GM18861 (cell line): ENCODE results near the gene PLPP2.

Experiments
- ATAC-seq: cut with Tn5 transposase; IDR thresholded peaks from one replicate; pipeline ENCODE4 v1.9.1; 2021; ENCODE audit not compliant: unreplicated experiment

PLPP2 gene

DNA sequence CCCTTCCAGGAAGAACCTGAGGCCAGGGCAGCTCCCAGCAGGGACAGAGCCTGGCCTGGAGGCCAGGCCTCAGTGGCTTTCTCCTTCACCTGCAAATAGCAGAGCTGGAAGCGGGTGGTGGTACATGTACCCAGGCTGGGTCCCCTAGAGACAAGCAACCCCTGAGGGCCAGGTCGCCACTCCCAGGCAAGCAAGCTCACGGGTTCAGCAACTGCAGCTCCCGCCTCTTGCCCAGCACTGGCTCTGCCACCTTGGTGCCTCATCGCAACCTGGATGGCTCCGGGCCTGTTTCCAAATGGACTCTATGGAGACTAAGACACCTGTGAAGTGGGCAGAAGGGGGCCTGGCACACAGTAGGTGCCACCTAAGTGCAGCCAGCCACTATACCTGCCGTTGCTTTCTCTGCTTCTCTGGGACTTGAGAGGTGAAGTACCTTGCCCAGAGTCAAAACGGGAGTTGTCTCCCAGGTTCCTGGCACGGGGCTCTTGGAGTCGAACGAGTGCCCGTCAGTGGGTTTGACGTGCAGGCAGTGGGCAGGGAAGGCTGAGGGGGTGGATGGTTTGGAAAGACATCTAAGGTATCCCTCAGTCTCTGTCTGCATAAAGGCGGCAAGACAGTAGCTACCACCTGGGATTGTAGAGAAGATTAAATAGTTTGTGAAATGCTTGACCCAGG, 2.4 kb upstream of the PLPP2 start:
- ATAC-seq, result no peak

DNA sequence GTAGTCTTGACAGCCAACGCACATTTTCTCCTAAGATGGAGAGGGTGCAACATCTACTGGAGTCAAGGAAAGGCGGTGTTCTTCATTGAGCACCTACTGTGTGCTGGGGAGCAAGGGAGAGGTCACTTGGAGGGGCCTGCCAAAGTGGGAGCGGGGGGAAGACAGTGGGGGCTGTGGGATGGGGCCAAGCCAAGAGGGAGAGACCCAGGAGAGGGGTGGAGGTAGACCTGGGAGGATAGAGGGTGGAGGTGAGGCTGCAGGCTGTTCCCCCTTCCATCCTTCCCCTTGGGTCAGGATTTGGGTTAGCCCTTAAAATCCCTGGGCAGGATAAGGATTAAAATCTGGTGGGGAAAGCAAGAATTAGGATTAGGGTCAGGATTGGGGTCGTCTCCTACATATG, 1.7 kb upstream of the PLPP2 start:
- ATAC-seq, result no peak

DNA sequence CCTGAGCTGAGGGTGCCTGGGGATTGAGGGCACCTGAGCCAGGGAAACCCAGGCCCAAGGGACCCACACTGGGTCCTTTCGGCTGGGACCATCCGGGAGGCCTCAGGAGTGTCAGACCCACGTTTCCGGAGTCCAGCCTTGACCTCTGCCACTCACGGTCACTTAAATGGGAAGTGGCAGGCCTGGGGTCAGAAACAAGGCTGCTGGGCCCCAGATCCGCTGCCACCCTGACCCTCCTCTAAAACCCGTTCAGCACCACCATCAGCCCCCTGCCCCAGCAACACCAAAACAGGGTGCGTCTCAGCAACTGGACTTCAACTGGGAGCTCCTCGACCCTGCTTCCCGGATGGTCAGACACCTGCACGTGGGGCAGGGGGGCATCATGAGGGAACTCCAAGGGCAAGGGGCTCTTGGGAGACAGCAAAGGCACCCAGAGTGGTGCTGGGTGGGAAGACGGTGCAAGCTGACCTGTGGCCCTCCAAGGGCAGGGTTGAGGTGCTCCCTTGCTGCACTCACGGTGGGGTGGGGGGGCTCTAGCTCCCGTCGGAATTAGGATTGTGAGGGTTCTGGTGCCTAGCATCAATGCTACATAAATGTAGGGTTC, 1.2 kb upstream of the PLPP2 start:
- ATAC-seq, result no peak

DNA sequence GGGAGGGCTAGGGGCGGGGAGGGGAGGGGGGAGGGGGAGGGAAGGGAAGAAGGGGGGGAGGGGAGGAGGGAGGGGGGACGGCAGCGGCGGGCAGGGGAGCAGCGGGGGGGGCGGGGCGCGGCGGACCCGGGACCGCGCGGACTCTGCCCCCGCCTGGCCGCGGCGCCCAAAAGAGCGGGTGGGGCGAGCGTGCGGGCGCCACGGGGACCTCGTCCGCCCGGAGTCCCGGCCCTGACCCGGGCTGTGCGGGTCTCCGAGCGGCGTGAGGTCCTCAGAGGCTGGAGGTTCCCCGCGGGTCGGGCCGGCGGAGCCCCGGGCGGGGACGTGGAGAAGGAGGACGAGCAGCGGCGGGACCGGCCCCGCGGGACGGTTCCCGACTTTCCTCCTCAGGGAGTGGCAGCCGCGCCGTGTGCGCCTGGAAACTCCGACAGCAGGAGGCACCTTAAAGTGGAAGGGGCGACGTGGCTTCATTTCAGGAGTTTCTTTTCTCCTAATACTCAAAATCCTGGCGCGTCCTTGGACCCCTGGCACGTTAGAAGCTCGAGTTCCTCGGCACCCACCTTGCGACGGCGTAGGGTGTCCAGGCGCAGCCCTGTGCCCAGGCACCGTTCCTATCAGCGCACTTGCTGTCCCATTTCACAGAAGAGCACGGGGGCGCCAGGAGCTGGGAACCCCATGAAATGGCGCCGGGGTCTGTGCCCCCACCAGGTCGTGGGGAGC, 518 bp upstream of the PLPP2 start:
- no peak for ATAC-seq

DNA sequence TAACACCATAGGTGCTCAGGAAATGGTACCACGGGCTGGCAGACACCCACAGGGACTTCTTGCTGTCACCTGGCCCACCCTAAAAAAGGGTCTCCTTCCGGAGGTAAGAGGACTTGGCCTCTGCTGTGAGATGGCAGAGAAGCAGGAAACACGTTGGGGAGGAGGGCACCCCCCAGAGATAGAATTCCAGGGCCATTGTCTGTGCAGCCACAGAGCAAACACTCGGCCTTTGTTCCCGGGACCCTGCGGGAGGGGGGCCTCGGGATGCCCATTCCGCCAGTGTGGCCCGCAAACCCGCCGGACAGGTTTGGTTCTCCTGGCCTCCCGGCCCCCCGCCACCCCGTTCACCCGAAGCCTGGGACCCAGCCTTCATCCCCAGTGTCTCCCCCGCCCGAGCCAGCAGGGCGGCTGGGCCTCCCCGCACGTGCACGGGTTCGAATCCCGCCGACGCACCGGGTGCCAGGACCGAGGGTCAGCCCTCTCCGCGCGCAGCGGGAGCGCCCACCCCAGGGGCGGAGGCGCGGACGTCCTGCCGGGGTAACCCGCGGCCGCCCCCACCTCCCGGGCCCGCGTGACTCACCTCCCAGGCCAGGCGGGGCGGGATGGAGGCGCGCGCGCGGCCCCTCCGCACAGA, 714 bp downstream of the PLPP2 start:
- ATAC-seq, result no peak

GRCh38 chr19:289651-290371, 1.4 kb downstream of the PLPP2 start:
- ATAC-seq, result no peak

DNA sequence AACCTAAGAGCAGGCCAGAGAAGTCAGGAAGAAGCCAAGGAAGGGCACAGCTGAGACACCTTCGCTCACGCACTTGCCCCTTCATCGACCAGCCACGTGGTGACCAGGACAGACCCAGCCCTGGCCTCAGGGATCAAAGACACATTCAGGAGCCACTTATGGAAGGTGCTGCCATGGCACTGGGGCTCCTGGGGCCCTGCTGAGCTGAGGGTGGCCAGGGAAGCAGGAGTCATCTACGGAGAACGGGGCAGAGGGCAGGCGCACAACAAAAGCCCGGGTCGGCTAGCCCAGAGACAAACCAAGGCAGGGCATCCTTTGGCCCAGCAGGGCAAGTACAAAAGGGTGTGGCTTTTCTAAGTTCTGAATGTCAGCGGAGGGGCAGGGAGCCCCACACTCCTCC, 2.3 kb downstream of the PLPP2 start:
- no peak for ATAC-seq

DNA sequence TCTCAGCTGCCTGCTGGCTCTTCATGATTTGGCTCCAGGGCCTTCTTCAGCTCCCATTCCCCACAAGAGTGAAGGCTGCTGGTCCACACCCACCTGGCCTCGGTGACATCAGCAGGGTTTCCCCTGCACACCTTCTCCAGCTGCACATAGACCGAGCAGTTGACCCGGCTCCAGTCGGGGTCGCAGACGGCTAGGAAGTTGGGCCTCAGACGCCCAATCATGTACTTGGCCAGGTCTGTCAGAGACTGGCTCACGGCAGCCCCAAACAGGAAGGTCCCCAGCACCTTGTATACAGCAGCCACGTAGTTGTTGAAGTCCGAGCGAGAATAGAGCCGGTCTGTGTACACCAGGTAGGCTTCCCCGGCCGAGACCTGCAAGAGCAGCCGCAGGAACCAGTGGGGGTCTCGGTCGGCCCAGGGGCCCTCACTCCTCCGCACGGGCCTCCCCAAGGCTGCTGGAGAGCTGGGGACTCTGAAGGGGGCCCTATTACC, 3.8 kb downstream of the PLPP2 start:
- no peak for ATAC-seq

GRCh38 chr19:283395-283794, 7.8 kb downstream of the PLPP2 start:
- no peak for ATAC-seq

DNA sequence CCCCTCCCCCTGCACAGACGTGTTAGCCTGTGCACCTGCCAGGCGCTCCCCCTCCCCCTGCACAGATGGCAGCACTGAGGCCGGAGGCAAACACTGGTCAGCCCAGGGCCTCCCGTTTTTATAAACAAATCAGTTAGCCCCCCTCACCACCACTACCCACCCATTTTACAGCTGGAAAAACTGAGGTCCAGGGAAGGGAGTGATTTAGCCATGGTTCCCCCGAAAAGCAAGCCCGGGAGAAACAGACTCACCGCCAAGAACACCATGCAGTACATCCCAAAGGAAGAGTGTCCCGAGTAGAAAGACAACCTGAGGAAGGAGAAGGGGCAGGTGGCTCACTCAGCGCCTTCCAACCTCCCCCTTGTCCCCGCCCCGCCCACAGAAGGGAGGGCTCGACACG, 8.7 kb downstream of the PLPP2 start:
- no peak for ATAC-seq

DNA sequence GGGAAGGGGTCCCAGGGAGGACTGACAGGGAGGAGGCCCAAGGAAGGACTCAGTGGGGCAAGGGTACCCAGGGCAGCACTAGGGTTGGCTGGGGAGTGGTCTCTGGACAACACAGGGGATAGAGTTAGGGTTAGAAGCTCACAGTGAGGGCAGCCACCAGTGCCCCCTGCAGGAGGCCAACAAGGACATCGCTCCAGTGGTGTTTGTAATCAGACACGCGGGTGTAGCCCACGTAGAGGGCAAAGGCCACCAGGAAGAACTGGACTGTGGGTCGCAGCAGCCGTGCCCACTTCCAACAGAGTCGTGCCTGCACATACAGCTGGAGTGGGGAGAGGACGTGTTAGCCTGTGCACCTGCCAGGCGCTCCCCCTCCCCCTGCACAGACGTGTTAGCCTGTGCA, 9.2 kb downstream of the PLPP2 start:
- ATAC-seq, result no peak

GRCh38 chr19:281156-281853, 9.9 kb downstream of the PLPP2 start:
- ATAC-seq, result no peak

DNA sequence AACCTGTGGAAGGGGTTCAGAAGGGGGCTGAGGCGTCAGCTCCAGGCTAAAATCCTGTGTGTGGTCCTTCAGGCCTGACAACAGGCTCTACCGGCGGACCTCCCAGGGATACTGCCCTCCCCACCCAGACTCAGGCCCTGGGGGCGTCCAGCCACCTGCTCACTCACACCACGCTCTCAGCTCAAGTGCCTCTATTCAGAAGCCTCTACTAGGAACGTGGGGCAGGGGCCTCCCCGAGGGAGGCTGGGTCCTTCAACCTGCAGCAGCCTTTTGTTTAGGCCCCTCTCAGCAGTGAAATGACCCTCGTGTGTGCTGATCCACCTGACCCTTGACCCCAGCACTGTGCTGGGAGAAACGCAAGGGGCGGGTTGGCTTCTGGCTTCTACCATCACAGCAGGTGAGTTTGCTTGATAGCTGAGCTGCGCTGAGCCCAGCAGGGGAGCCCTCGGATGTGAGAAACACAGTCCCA, 10.6 kb downstream of the PLPP2 start:
- ATAC-seq, result no peak

- no peak for ATAC-seq
These were observed 11.5 kb downstream of the PLPP2 start for GRCh38 chr19:279656-280055.

GRCh38 chr19:279231-279630, 12.0 kb downstream of the PLPP2 start:
- ATAC-seq, result no peak

DNA sequence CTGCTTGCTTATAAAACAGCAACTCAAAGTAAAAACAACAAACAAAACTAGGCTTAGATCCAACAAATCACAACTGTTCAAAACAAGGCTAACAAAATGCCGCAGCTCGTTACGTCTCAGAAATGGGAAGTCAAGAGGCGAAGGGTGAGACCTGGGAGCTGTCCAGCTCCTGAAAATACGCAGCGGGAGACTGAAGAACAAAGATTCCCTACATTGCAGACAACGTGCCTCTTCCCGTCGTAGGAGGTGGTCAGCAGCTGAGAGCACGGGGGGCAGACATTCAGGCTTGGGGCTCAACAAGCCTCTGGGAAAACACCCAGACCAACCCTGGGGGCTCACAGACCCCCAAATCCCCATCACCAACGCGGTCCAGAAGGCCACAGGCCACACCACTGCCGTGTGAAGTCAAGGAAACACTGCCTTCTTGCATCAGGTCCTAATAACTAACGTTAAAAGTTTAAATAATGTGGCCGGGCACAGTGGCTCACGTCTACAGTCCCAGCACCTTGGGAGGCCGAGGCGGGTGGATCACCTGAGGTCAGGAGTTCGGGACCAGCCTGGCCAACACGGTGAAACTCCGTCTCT, 13.5 kb downstream of the PLPP2 start:
- ATAC-seq, result no peak

DNA sequence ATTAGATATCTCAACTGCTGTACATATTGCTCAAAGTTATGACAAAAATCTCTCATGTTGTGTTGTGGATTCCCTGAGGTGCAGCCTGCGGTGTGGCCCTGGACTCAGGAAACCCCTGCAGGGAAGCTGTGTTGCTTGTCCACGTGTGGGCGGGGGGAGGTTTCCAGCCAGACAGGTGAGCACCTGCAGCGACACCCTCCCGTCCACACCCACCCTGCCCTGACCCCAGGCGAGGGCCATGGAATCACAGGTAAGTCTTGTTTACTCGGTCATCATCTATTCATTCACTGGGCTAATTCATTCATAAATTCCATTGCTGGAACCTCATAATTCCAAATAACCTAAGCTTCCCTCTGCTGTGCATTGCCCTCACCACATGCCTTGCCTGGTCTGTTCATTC, 14.1 kb downstream of the PLPP2 start:
- no peak for ATAC-seq

DNA sequence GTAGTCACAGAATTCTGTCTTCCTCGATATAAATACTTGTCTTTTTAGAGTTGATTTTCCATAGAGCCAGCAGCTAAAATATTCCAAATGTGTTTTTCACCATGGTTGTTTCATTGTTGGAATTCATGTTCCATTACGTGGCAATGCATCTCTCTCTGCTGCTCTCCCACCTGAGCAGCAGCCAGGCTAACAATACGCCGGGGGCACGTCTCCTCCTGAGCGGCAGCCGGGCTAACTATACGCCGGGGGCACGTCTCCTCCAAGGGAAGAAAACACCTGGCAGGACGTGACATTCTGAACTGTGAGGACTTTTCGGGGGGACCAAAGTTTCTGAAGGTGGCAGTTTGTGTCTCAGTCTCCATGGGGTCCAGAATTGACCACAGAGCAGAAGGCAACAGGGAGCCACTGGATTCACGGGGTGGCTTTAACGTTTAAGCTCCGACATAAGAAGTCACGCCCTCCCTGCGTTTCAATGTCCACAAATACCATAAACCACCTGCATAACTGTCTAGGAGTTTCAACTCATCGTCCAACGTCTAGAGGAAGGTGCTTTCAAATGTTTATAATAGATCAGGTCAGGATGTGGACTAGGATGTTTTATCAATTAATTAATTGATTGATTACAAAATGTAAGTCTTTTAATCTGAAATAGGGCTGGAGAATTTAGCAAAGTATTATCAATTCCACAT, 15.1 kb downstream of the PLPP2 start:
- no peak for ATAC-seq

DNA sequence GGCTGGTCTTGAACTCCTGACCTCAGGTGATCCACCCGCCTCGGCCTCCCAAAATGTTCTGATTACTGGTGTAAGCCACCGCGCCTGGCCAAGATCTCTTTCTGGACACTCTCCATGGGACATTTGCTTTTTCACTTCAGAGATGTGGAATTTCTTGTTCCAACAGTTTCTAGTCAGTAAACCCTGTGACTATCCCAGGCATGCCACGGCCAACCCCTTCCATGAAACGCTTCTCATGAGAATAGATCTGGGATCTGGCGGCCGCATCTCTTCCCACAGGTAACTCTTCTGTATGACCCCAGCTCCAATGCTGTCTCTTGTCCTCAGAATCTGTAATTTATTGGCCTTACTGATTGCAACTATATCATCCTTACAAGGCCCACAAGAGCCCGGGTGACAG, 16.2 kb downstream of the PLPP2 start:
- ATAC-seq, result no peak

DNA sequence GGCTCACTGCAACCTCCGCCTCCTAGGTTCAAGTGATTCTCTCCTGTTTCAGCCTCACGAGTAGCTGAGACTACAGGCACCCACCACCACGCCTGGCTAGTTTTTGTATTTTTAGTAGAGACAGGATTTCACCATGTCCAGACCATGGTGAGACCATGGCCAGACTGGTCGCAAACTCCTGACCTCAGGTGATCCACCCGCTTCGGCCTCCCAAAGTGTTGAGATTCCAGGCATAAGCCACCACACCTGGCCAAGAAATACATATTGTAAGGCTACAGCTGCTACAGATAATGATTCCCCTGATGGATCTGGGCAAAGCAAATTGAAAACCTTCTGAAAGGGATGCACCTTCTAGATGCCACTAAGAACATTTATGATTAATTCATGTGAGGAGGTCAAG, 17.8 kb downstream of the PLPP2 start:
- no peak for ATAC-seq
